HG03565 (cell line): ENCODE results near the gene ELP2.
"Not testable (repeated sequence)": the region's sequence is repeated elsewhere in the genome, so short reads cannot be mapped to it uniquely, and the experiment has no call there.

Experiments used
- ATAC-seq: cut with Tn5 transposase; IDR thresholded peaks from one replicate; pipeline ENCODE4 v1.9.1; 2021; ENCODE audit warnings: mild to moderate bottlenecking, moderate library complexity; ENCODE audit not compliant: unreplicated experiment

Gene ELP2

GRCh38 chr18:36187193-36187825 lies 57.6 kb downstream of the ELP2 start, which contains the start of gene MOCOS:
Gene MOCOS, plus strand, starts transcription at chr18:36187497. Its CDS starts 43 bp downstream, at chr18:36187540.
- peak; percentile 53 for ATAC-seq

GRCh38 chr18:36187826-36188721 lies 58.4 kb downstream of the ELP2 start:
- ATAC-seq = peak; percentile 6

DNA sequence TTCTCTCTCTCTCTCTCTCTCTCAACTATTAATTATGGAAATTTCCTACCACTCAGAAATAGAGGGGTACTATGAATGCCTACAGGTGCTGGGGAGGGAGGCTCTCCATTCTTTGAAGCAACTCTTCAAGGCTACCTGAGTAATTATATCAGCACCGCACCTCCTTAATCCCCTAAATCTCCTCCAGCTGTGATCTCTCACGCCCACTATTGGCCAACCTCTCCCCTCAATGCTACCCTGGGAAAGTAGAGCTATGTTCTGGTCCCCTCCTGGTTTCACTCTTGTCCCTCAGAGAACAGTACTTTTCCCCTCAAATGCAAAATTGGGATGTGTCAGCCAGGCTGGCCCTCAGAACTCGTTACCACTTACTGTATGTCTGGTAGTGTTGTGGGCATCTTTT lies 59.2 kb downstream of the ELP2 start:
- ATAC-seq = no peak

DNA sequence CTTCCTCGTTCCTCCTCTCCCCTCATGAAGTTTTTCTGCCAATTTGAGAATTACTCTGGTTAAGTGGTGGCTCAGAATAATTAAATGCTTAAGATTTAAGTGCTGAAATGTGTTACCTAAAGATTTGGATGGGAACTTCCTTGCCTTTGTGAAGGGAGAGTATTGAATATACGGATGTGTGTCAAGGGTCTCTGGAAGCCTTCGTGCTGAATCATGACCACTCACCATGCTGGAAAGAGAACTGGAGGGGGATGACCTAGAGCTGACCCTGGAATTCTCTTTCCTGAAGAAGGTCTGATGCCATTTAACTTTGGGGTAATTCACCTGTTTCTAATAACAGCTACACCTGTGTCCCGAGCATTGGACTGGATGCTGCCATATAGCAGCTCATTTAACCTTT lies 59.8 kb downstream of the ELP2 start:
- no peak for ATAC-seq

- no peak for ATAC-seq
Measured at GRCh38 chr18:36191286-36191685, 61.6 kb downstream of the ELP2 start.

GRCh38 chr18:36191711-36192110 lies 62.0 kb downstream of the ELP2 start:
- no peak for ATAC-seq

- no peak for ATAC-seq
Measured at GRCh38 chr18:36194600-36195315, 65.1 kb downstream of the ELP2 start.

DNA sequence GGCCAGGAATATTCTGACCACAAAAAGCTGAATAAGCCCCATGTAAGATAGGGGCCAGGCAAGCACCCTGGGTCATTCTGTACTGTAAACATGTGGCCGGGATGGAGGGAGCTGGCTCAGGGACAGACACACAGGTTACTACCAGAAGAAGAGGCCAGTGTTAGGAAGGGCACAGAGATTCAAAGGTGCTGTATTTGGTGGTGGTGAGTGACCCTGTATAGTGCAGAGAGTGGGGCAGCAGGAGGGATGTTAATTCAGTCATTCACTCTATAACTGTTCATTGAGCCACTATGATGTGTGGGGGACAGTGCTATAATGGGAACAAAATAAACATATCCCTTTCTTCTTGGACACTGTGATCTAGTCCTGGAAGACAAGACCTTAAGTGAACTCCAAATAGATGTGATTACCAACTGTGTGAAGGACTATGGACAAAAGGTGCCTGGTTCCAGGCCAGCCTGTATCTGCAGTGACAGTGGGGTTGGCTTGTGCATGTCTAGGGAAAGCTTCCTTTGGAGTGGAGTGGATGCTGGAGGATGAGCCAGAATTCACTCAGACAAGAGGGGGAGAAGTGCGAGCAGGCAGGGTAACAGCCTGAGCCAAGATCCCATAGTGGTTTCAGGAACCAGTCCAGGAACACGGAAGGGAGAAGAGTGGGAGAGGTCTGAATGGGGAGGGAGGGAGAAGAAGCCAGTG lies 65.9 kb downstream of the ELP2 start:
- no peak for ATAC-seq

- ATAC-seq = no peak
Measured at GRCh38 chr18:36196238-36196995, 66.7 kb downstream of the ELP2 start.

GRCh38 chr18:36197511-36198166 lies 67.9 kb downstream of the ELP2 start:
- ATAC-seq = no peak

GRCh38 chr18:36199691-36200295 lies 70.1 kb downstream of the ELP2 start:
- ATAC-seq = no peak

DNA sequence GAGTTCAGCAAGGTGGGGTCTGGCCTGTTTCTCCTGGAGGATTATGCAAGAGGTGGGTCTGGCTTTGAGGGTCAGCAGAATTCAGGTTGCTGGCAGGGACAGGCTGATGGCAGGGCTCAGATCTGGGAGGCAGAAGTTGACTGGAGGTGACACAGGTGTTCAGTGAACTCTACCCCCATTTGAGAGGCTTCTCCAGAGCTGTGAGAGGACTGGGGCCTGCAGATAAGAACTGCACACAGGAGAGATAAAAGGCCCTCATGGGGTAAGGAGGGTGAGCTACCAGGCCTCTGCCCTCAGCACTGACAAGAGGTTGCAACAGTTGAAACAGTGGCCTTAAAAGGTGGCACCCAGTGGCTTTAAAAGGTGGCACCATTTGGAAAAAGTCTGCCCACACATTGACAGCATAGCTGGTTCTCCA lies 70.7 kb downstream of the ELP2 start:
- no peak for ATAC-seq

- no peak for ATAC-seq
Measured at GRCh38 chr18:36201765-36202164, 72.1 kb downstream of the ELP2 start.

DNA sequence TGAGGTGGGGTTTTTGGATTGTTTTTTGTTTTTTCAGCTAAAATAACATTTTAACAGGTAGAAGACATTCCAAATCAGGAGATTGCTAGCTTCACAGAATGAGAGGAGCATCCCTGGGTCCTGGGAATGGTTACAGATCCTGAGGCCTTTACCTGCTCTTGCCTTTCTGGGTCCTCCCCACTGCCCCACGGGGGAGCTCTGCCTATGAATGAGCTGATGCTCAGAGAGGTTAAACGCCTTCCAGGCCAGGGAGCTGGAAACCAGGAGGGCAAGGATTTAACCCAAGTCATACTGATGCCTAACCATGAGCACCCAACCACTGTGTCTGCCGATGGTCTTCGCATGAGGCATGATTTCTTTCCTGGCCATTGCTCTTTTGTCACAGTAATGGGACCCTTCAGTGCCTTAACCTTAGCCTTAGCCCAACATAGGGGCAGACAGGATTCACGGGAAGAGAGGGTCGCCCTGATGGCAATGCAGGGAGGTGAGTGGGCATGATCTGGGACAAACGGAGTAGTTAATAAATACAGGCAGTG lies 73.7 kb downstream of the ELP2 start:
- ATAC-seq = no peak

DNA sequence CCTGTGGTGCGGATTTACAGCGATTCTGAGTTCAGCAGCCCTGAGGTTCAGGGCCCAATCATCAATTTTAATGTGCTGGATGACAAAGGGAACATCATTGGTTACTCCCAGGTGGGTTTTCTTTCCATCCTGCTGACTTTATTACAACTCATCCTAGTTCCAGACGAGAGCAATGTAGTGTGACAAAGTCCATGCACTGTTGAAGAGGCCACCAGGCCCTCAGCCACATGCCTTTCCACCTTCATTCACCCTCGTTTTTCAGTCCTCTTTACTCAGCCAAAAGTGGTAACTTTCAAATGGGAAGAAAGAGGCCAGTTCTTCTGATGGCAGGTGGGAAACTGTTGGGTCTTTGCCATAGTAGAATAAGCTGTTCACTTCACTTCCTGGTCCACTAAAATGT lies 75.5 kb downstream of the ELP2 start:
- ATAC-seq = no peak

GRCh38 chr18:36207303-36207702 lies 77.6 kb downstream of the ELP2 start:
- ATAC-seq = no peak

DNA sequence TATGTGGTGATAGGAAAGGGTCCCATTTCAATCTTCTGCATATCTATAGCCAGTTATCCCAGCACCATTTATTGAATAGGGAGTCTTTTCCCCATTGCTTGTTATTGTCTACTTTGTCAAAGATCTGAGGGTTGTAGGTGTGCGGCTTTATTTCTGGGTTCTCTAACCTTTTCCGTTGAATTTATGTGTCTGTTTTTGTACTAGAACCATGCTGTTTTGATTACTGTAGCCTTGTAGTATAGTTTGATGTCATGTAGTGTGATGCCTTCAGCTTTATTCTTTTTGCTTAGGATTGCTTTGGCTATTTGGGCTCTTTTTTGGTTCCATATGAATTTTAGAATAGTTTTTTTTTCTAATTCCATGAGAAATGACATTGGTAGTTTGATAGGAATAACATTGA lies 78.3 kb downstream of the ELP2 start:
- ATAC-seq = not testable (repeated sequence)

DNA sequence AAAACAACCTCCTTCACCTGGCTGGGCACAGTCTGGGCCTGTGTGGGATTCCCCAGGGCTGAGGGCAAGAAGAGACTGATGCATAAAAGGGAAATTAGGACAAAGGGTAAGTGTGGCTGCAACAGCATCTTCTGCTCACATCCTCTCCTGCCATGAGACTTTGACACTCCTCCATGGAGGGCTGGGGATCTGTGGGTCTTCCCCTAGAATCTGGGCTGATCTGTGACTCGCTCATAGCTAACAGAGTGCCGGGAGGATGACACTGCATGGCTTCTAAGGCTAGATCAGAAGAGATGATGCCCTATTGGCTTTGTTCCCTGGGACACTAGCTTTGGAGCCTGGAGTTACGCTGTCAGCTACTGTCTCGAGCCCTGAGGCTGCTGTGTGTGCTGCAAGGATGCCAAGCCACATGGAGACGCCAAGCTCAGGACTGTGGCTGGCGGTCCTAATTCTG lies 81.9 kb downstream of the ELP2 start:
- ATAC-seq = no peak
